ENCODE measurements around the gene CRABP2. TPM values are rescaled to one million over a fixed set of nuclear protein-coding genes. Genes with fewer than 3 reads are reported as not detected.
A peak's percentile ranks its signal among the peaks of the same experiment; 100 is the strongest.

CRABP2 gene
- total RNA-seq, 2 experiments from 2014 or later = 3.2 to 4.2 TPM

DNA sequence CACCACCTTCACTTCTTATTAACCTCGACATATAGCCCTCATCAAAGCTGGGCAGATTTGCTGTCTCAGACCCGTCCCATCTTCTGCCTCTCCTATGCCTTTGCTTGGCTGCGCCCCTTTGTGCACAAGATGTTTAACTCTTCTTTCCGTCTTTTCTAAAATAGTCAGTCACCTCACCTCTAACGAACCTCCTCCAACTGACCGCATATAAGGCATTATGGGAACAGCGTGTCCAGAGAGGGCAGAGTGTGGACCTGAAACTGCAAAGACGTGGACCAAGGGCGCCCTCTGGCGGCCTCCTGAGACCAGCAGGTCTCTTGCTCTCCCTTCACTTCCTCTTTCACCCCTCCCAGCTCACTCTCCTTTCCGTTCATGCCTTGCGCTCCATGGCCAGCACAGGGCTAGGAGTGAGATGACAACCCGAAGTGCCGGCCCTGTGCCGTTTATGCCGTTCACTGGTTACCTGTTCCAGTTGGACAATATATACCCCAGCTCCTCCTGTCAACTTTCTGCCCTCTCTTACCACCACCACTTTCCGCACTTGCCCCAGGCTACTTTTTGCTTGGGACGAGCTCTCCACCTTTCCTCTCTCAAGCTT lies 20.4 kb upstream of the CRABP2 start:
- Histone ChIP-seq H3K9me3 (ENCODE audit: control insufficient read depth in 1 of 2, insufficient read depth in 1 of 2, low read length in 2 of 2) (no peaks in the 10 kb centered on the region), H3K36me3 (ENCODE audit: insufficient read depth, low read length) (peaks cover 47% of the 10 kb centered on the region), H3K27ac (ENCODE audit: low read depth in 1 of 2, low read length in 2 of 2) (no peak overlapping the region), H3K4me3 (ENCODE audit: low read length) (peak overlapping the region; percentile 99), H3K27me3 (ENCODE audit: control insufficient read depth in 1 of 2, insufficient read depth in 2 of 2, low read length in 2 of 2) (no peaks in the 10 kb centered on the region), H3K4me1 (ENCODE audit: insufficient read depth, low read length) (peaks cover 54% of the 10 kb centered on the region)
- peaks cover 30% of the 10 kb centered on the region for H3K4me1 Mint-ChIP-seq (ENCODE audit: low read depth)
- peak; percentile 11 for ATAC-seq (ENCODE audit: poor library complexity)
- H3K36me3 Mint-ChIP-seq (ENCODE audit: low read depth) = peaks cover 51% of the 10 kb centered on the region
- no peaks in the 10 kb centered on the region for H3K27me3 Mint-ChIP-seq
- CTCF ChIA-PET = interaction anchor here (0.6 to 5.1 kb wide), 55 partner anchors 8 to 443 kb away, joined by 3 to 119 read pairs (median 4); partner anchors contain the start of genes CRABP2, HDGF, MRPL24 and NES
- TF ChIP-seq, protein P1, sequence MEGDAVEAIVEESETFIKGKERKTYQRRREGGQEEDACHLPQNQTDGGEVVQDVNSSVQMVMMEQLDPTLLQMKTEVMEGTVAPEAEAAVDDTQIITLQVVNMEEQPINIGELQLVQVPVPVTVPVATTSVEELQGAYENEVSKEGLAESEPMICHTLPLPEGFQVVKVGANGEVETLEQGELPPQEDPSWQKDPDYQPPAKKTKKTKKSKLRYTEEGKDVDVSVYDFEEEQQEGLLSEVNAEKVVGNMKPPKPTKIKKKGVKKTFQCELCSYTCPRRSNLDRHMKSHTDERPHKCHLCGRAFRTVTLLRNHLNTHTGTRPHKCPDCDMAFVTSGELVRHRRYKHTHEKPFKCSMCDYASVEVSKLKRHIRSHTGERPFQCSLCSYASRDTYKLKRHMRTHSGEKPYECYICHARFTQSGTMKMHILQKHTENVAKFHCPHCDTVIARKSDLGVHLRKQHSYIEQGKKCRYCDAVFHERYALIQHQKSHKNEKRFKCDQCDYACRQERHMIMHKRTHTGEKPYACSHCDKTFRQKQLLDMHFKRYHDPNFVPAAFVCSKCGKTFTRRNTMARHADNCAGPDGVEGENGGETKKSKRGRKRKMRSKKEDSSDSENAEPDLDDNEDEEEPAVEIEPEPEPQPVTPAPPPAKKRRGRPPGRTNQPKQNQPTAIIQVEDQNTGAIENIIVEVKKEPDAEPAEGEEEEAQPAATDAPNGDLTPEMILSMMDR (IDR thresholded peaks at IDR 0.05) = peak; percentile 91
- peak; percentile 66 to 90 (median 76) for DNase-seq
- H3K4me3 Mint-ChIP-seq = no peak overlapping the region
- H3K27ac Mint-ChIP-seq = no peak overlapping the region
- no peaks in the 10 kb centered on the region for H3K9me3 Mint-ChIP-seq
- intact Hi-C loops (cut with DNase I, micrococcal nuclease) = loop anchor here (1.0 to 10.0 kb wide), 10 partner anchors 18 to 221 kb away; partner anchors contain the start of genes NTRK1 (in 2 of the 2) and MEF2D (in 1 of the 2)
- POLR2A ChIA-PET = interaction anchor here (0.6 to 5.9 kb wide), 17 partner anchors 10 to 134 kb away, joined by 3 to 107 read pairs (median 4); partner anchors contain the start of genes CRABP2, HDGF, MRPL24 and NAXE

DNA sequence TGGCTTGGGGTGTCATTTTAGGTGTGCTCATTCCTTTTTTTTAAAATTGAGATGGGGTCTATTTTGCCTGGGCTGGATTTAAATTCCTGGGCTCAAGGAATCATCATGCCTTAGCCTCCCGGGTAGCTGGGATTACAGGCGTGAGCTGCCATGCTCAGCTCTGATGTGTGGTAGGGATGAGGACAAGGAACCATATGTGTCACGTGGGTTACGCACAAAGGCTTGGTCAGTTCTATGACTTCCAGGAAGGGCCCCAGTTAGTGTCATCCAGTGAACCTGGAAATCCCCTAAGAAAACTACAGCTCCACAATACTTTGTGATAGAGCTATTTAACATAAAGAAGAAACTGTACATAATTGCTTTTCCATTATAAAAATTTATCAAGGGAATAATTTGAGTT lies 16.2 kb upstream of the CRABP2 start:
- Histone ChIP-seq H3K27ac (ENCODE audit: low read depth in 1 of 2, low read length in 2 of 2) (no peak overlapping the region), H3K4me1 (ENCODE audit: insufficient read depth, low read length) (peaks cover 32% of the 10 kb centered on the region), H3K9me3 (ENCODE audit: control insufficient read depth in 1 of 2, insufficient read depth in 1 of 2, low read length in 2 of 2) (no peaks in the 10 kb centered on the region), H3K36me3 (ENCODE audit: insufficient read depth, low read length) (peaks cover 61% of the 10 kb centered on the region), H3K27me3 (ENCODE audit: control insufficient read depth in 1 of 2, insufficient read depth in 2 of 2, low read length in 2 of 2) (no peaks in the 10 kb centered on the region), H3K4me3 (ENCODE audit: low read length) (no peak overlapping the region)
- DNase-seq (no peak), ATAC-seq (ENCODE audit: poor library complexity) (no peak)
- TF ChIP-seq, protein P1 (IDR thresholded peaks at IDR 0.05) = no peak
- Mint-ChIP-seq H3K9me3 (no peaks in the 10 kb centered on the region), H3K4me3 (no peak overlapping the region), H3K27ac (no peak overlapping the region), H3K4me1 (ENCODE audit: low read depth) (peaks cover 16% of the 10 kb centered on the region), H3K27me3 (no peaks in the 10 kb centered on the region), H3K36me3 (ENCODE audit: low read depth) (peaks cover 53% of the 10 kb centered on the region)
- POLR2A ChIA-PET = interaction anchor here (0.5 to 1.0 kb wide), 2 partner anchors 9 to 35 kb away, joined by 3 to 4 read pairs; no protein-coding TSS in a partner anchor
- CTCF ChIA-PET = interaction anchor here (0.7 to 2.1 kb wide), 3 partner anchors 16 to 61 kb away, joined by 3 to 6 read pairs (median 3); partner anchors contain the start of gene CRABP2
- intact Hi-C loops (cut with DNase I, micrococcal nuclease) = loop anchor here in 1 of 2 experiments (10.0 kb wide), 2 partner anchors 143 to 217 kb away; partner anchors contain the start of genes MEF2D and NTRK1

DNA sequence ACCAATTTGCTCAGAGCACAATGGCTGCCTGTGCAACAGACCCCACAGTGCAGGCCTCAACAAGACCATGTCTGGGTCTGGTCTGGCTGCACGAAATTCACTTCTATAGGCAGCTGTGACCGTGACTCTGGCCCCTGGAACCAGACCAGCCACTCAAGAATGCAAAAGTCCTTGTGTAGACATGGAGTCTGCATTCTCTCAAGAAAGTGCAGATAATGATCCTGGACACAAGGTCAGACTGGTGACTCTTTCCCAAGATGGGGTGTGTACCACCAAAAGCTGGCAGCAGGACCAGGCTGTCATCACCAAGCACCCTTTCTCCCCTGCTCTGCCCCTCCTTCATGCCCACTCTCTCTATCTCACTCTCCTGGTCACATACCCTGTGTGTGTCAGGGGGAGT lies 15.7 kb upstream of the CRABP2 start:
- peaks cover 16% of the 10 kb centered on the region for H3K4me1 Mint-ChIP-seq (ENCODE audit: low read depth)
- ChIA-PET CTCF (interaction anchor here (0.7 to 2.1 kb wide), 3 partner anchors 15 to 60 kb away, joined by 3 to 6 read pairs (median 3); partner anchors contain the start of gene CRABP2), POLR2A (no interaction called here)
- no peak overlapping the region for H3K4me3 Mint-ChIP-seq
- H3K36me3 ChIP-seq (ENCODE audit: insufficient read depth, low read length) = peaks cover 60% of the 10 kb centered on the region
- H3K27me3 ChIP-seq (ENCODE audit: control insufficient read depth in 1 of 2, insufficient read depth in 2 of 2, low read length in 2 of 2) = no peaks in the 10 kb centered on the region
- TF ChIP-seq, protein P1 (IDR thresholded peaks at IDR 0.05) = no peak
- no peaks in the 10 kb centered on the region for H3K9me3 Mint-ChIP-seq
- peaks cover 56% of the 10 kb centered on the region for H3K36me3 Mint-ChIP-seq (ENCODE audit: low read depth)
- no peaks in the 10 kb centered on the region for H3K27me3 Mint-ChIP-seq
- H3K9me3 ChIP-seq (ENCODE audit: control insufficient read depth in 1 of 2, insufficient read depth in 1 of 2, low read length in 2 of 2) = no peaks in the 10 kb centered on the region
- H3K27ac ChIP-seq (ENCODE audit: low read depth in 1 of 2, low read length in 2 of 2) = no peak overlapping the region
- peaks cover 28% of the 10 kb centered on the region for H3K4me1 ChIP-seq (ENCODE audit: insufficient read depth, low read length)
- intact Hi-C loops (cut with DNase I, micrococcal nuclease) = loop anchor here in 1 of 2 experiments (10.0 kb wide), 2 partner anchors 144 to 216 kb away; partner anchors contain the start of genes MEF2D and NTRK1
- H3K4me3 ChIP-seq (ENCODE audit: low read length) = no peak overlapping the region
- ATAC-seq (ENCODE audit: poor library complexity) (no peak), DNase-seq (no peak)
- no peak overlapping the region for H3K27ac Mint-ChIP-seq
